ENCODE measurements around the gene OCA2.
A peak's percentile ranks its signal among the peaks of the same experiment; 100 is the strongest.

The OCA2 gene

GRCh38 chr15:28078191-28078719 is 20.9 kb downstream of the OCA2 start:
- Histone ChIP-seq H3K4me3 (ENCODE audit: low read depth, low read length) (no peak overlapping the region), H3K27me3 (ENCODE audit: insufficient read depth, low read depth, severe bottlenecking) (no peaks in the 10 kb centered on the region), H3K36me3 (no peaks in the 10 kb centered on the region), H3K27ac (no peak overlapping the region), H3K9me3 (ENCODE audit: severe bottlenecking) (no peaks in the 10 kb centered on the region)
- TF ChIP-seq CTCF (IDR thresholded peaks at IDR 0.05; ENCODE audit: low read depth, low read length) = no peak
- no peak for DNase-seq

- H3K4me3 ChIP-seq (ENCODE audit: low read depth, low read length) = no peak overlapping the region
- no peak for TF ChIP-seq CTCF (IDR thresholded peaks at IDR 0.05; ENCODE audit: low read depth, low read length)
- H3K36me3 ChIP-seq = no peaks in the 10 kb centered on the region
- no peaks in the 10 kb centered on the region for H3K9me3 ChIP-seq (ENCODE audit: severe bottlenecking)
- H3K27me3 ChIP-seq (ENCODE audit: insufficient read depth, low read depth, severe bottlenecking) = no peaks in the 10 kb centered on the region
- no peak for DNase-seq
- H3K27ac ChIP-seq = no peak overlapping the region
Measured at GRCh38 chr15:28075573-28075972, 23.5 kb downstream of the OCA2 start.

GRCh38 chr15:28068930-28069329 is 30.2 kb downstream of the OCA2 start:
- Histone ChIP-seq H3K36me3 (no peaks in the 10 kb centered on the region), H3K4me3 (ENCODE audit: low read depth, low read length) (no peak overlapping the region), H3K27me3 (ENCODE audit: insufficient read depth, low read depth, severe bottlenecking) (no peaks in the 10 kb centered on the region), H3K9me3 (ENCODE audit: severe bottlenecking) (no peaks in the 10 kb centered on the region), H3K27ac (no peak overlapping the region)
- no peak for TF ChIP-seq CTCF (IDR thresholded peaks at IDR 0.05; ENCODE audit: low read depth, low read length)
- no peak for DNase-seq

- no peaks in the 10 kb centered on the region for H3K36me3 ChIP-seq
- H3K27me3 ChIP-seq (ENCODE audit: insufficient read depth, low read depth, severe bottlenecking) = no peaks in the 10 kb centered on the region
- no peak overlapping the region for H3K4me3 ChIP-seq (ENCODE audit: low read depth, low read length)
- DNase-seq = no peak
- H3K9me3 ChIP-seq (ENCODE audit: severe bottlenecking) = no peaks in the 10 kb centered on the region
- H3K27ac ChIP-seq = no peak overlapping the region
- no peak for TF ChIP-seq CTCF (IDR thresholded peaks at IDR 0.05; ENCODE audit: low read depth, low read length)
Measured at GRCh38 chr15:28066231-28066630, 32.9 kb downstream of the OCA2 start.

GRCh38 chr15:28060005-28060404 is 39.1 kb downstream of the OCA2 start:
- no peak overlapping the region for H3K27ac ChIP-seq
- H3K36me3 ChIP-seq = no peaks in the 10 kb centered on the region
- TF ChIP-seq CTCF (IDR thresholded peaks at IDR 0.05; ENCODE audit: low read depth, low read length) = 0 out of 2 replicates have a peak, but pooled peaks have one; percentile 6
- H3K9me3 ChIP-seq (ENCODE audit: severe bottlenecking) = no peaks in the 10 kb centered on the region
- no peaks in the 10 kb centered on the region for H3K27me3 ChIP-seq (ENCODE audit: insufficient read depth, low read depth, severe bottlenecking)
- no peak for DNase-seq
- no peak overlapping the region for H3K4me3 ChIP-seq (ENCODE audit: low read depth, low read length)

- TF ChIP-seq CTCF (IDR thresholded peaks at IDR 0.05; ENCODE audit: low read depth, low read length) = no peak
- H3K27ac ChIP-seq = no peak overlapping the region
Measured at GRCh38 chr15:28058082-28058481, 41.0 kb downstream of the OCA2 start.

More at GRCh38 chr15:28058082-28058481, 41.0 kb downstream of the OCA2 start:
- H3K36me3 ChIP-seq = no peaks in the 10 kb centered on the region
- DNase-seq = no peak
- no peak overlapping the region for H3K4me3 ChIP-seq (ENCODE audit: low read depth, low read length)
- H3K9me3 ChIP-seq (ENCODE audit: severe bottlenecking) = no peaks in the 10 kb centered on the region
- no peaks in the 10 kb centered on the region for H3K27me3 ChIP-seq (ENCODE audit: insufficient read depth, low read depth, severe bottlenecking)
